Measurements from ENCODE around the gene TCN2. TPM values are rescaled to one million over a fixed set of nuclear protein-coding genes. Genes with fewer than 3 reads are reported as not detected.
"Not testable (repeated sequence)": the region's sequence is repeated elsewhere in the genome, so short reads cannot be mapped to it uniquely, and the experiment has no call there.

The TCN2 gene
- total and polyA plus RNA-seq, 9 of the 15 experiments (the other 6 are each of a cell fraction or from before 2014, with no cell fraction given), result 0.88 to 5.4 (median 1.7) TPM

GRCh38 chr22:30628491-30628890, 21.5 kb downstream of the TCN2 start:
- no peak overlapping the region for H3K27ac ChIP-seq (ENCODE audit: extremely low read depth, low read depth, low read length)
- no peak overlapping the region for H3K4me3 ChIP-seq
- H3K79me2 ChIP-seq (ENCODE audit: control insufficient read depth, insufficient read depth, low read length), result no peaks in the 10 kb centered on the region
- intact Hi-C loops (cut with micrococcal nuclease) (no loop called here), in situ Hi-C loops (cut with MboI) (no loop called here)
- H3K9me1 ChIP-seq (ENCODE audit: control insufficient read depth, insufficient read depth, low read length), result no peaks in the 10 kb centered on the region
- no peaks in the 10 kb centered on the region for H4K20me1 ChIP-seq (replicated peaks; ENCODE audit: control insufficient read depth, insufficient read depth, low read length)
- TF ChIP-seq ZNF586 (CRISPR knock-in tag; conservative IDR thresholded peaks at IDR 0.05) (no peak), RBBP5 (IDR thresholded peaks at IDR 0.05; ENCODE audit: borderline replicate concordance, insufficient read depth, low read length, poor library complexity, severe bottlenecking) (no peak), ZNF217 (CRISPR knock-in tag; IDR thresholded peaks at IDR 0.05) (no peak), NFYB (IDR thresholded peaks at IDR 0.05; ENCODE audit: extremely low read depth, insufficient read length) (no peak), IRF9 (tag; IDR thresholded peaks at IDR 0.05) (no peak), SIN3B (IDR thresholded peaks at IDR 0.05; ENCODE audit: low read depth) (no peak), ZNF146 (CRISPR knock-in tag; IDR thresholded peaks at IDR 0.05; ENCODE audit: unreplicated experiment) (no peak)
- FAIRE-seq (no peak), ATAC-seq (no peak), DNase-seq (ENCODE audit: extremely low read depth in 1 of 4, low spot score in 3 of 4) (no peak)
- no peak overlapping the region for H3K9ac ChIP-seq (ENCODE audit: insufficient read depth in 1 of 2, low read depth in 2 of 2, low read length in 2 of 2)
- H3K9me3 ChIP-seq (replicated peaks; ENCODE audit: control insufficient read depth, insufficient read depth, low read depth, low read length), result no peaks in the 10 kb centered on the region
- CTCF ChIA-PET (ENCODE audit: low intra/inter-chr PET ratio), result no interaction called here
- no peaks in the 10 kb centered on the region; a peak in 1 of 5 replicates for H3K4me1 ChIP-seq (replicated peaks in 1 of 2; ENCODE audit: control insufficient read depth in 2 of 2, insufficient read depth in 2 of 2, low read length in 2 of 2)
- no peak overlapping the region for H2AFZ ChIP-seq (ENCODE audit: low read depth, low read length)
- no TSS peak for BruUV-seq (replicated peaks)
- 38% methylated on average over 3 of the region's 4 CpGs for WGBS (ENCODE audit: insufficient coverage, low coverage, missing lambda C conversion rate)
- POLR2A ChIA-PET, result interaction anchor here (1.3 to 1.4 kb wide), 2 partner anchors 8 to 9 kb away, joined by 3 to 5 read pairs; no protein-coding TSS in a partner anchor
- no peaks in the 10 kb centered on the region for H3K27me3 ChIP-seq (ENCODE audit: control insufficient read depth in 2 of 2, insufficient read depth in 2 of 2, low read length in 2 of 2)
- no peak overlapping the region for H3K4me2 ChIP-seq (ENCODE audit: insufficient read depth, low read length)
- no peaks in the 10 kb centered on the region for H3K36me3 ChIP-seq (ENCODE audit: control insufficient read depth, insufficient read depth, low read length)

GRCh38 chr22:30631469-30631868, 24.5 kb downstream of the TCN2 start:
- FAIRE-seq; ATAC-seq; H3K9ac ChIP-seq (ENCODE audit: insufficient read depth in 1 of 2, low read depth in 2 of 2, low read length in 2 of 2); H2AFZ ChIP-seq (ENCODE audit: low read depth, low read length); H3K4me3 ChIP-seq; H3K27ac ChIP-seq (ENCODE audit: extremely low read depth, low read depth, low read length); H4K20me1 ChIP-seq (replicated peaks; ENCODE audit: control insufficient read depth, insufficient read depth, low read length); H3K9me1 ChIP-seq (ENCODE audit: control insufficient read depth, insufficient read depth, low read length); intact Hi-C loops (cut with micrococcal nuclease); H3K9me3 ChIP-seq (replicated peaks; ENCODE audit: control insufficient read depth, insufficient read depth, low read depth, low read length); POLR2A ChIA-PET; BruUV-seq (replicated peaks); H3K79me2 ChIP-seq (ENCODE audit: control insufficient read depth, insufficient read depth, low read length); H3K4me2 ChIP-seq (ENCODE audit: insufficient read depth, low read length); H3K27me3 ChIP-seq (ENCODE audit: control insufficient read depth in 2 of 2, insufficient read depth in 2 of 2, low read length in 2 of 2); CTCF ChIA-PET (ENCODE audit: low intra/inter-chr PET ratio); DNase-seq (ENCODE audit: extremely low read depth in 1 of 4, low spot score in 3 of 4); H3K36me3 ChIP-seq (ENCODE audit: control insufficient read depth, insufficient read depth, low read length): not testable (repeated sequence)
- in situ Hi-C loops (cut with MboI), result loop anchor here (5.0 kb wide), 1 partner anchor 126 kb away; no protein-coding TSS in a partner anchor
- no CpG with 5 or more reads among the region's 31 CpGs for WGBS (ENCODE audit: insufficient coverage, low coverage, missing lambda C conversion rate)
- H3K4me1 ChIP-seq (replicated peaks in 1 of 2; ENCODE audit: control insufficient read depth in 2 of 2, insufficient read depth in 2 of 2, low read length in 2 of 2), result peaks cover 0 to 19% of the 10 kb centered on the region in 2 experiments; a peak in 3 of 5 replicates

Data from K562 (cell line).